ENCODE results near the gene PIPOX. TPM values are rescaled to one million over a fixed set of nuclear protein-coding genes. Genes with fewer than 3 reads are reported as not detected.

Gene PIPOX
- total and polyA plus RNA-seq, 2 donors (not counting 1 experiment from before 2014, with no cell fraction given): 0.20 to 0.83 TPM

DNA sequence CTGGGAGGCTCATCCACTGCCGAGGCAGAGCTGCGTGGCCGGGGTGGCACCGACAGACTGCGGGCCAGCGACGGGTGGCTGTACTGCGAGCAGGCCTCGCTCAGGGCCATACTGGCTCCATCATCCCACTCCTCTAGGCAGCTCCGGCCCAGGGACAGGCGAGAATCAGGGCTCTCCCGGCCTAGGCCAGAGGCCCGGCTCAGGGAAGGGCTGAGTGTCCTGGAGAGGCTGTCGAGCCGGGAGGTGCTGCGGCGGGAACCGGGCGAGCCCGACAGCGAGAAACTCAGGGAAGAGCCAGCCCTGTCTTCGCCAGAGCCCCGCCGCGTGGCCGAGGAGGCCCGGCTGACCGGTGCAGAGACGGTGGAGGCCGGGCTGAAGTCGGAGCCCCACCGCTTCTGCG, 37.4 kb downstream of the PIPOX start:
- Histone ChIP-seq H3K9ac (ENCODE audit: insufficient read depth, low read length) (no peak overlapping the region), H3K4me1 (ENCODE audit: control insufficient read depth, extremely low read depth, insufficient read depth, low read length) (no peaks in the 10 kb centered on the region), H3K4me3 (replicated peaks in 1 of 4; ENCODE audit: control extremely low read depth in 1 of 4, insufficient read depth in 1 of 4, low read depth in 3 of 4, low read length in 4 of 4) (no peak overlapping the region), H3K36me3 (ENCODE audit: control insufficient read depth, insufficient read depth, low read length) (peaks cover 15% of the 10 kb centered on the region), H2AFZ (ENCODE audit: low read length) (no peak overlapping the region), H3K9me3 (ENCODE audit: control insufficient read depth, insufficient read depth, low read depth, low read length) (no peaks in the 10 kb centered on the region), H3K27ac (ENCODE audit: insufficient read depth, low read length) (no peak overlapping the region), H3K79me2 (ENCODE audit: control insufficient read depth, insufficient read depth, low read length) (no peaks in the 10 kb centered on the region), H3K27me3 (ENCODE audit: control insufficient read depth, insufficient read depth, low read length) (no peaks in the 10 kb centered on the region), H3K4me2 (ENCODE audit: extremely low read depth, insufficient read depth, low read length) (no peak overlapping the region), H4K20me1 (ENCODE audit: control insufficient read depth, extremely low read depth, insufficient read depth, low read length) (no peaks in the 10 kb centered on the region)
- no peak for DNase-seq (ENCODE audit: low read depth in 2 of 2)
- TF ChIP-seq EZH2 (IDR thresholded peaks at IDR 0.05; ENCODE audit: low read length, missing control alignments): no peak
- TF ChIP-seq, protein P1, sequence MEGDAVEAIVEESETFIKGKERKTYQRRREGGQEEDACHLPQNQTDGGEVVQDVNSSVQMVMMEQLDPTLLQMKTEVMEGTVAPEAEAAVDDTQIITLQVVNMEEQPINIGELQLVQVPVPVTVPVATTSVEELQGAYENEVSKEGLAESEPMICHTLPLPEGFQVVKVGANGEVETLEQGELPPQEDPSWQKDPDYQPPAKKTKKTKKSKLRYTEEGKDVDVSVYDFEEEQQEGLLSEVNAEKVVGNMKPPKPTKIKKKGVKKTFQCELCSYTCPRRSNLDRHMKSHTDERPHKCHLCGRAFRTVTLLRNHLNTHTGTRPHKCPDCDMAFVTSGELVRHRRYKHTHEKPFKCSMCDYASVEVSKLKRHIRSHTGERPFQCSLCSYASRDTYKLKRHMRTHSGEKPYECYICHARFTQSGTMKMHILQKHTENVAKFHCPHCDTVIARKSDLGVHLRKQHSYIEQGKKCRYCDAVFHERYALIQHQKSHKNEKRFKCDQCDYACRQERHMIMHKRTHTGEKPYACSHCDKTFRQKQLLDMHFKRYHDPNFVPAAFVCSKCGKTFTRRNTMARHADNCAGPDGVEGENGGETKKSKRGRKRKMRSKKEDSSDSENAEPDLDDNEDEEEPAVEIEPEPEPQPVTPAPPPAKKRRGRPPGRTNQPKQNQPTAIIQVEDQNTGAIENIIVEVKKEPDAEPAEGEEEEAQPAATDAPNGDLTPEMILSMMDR (conservative IDR thresholded peaks at IDR 0.05 in 1 of 2, IDR thresholded peaks at IDR 0.05 in 1 of 2; ENCODE audit: low read depth in 1 of 2, low read length in 2 of 2): no peak

DNA sequence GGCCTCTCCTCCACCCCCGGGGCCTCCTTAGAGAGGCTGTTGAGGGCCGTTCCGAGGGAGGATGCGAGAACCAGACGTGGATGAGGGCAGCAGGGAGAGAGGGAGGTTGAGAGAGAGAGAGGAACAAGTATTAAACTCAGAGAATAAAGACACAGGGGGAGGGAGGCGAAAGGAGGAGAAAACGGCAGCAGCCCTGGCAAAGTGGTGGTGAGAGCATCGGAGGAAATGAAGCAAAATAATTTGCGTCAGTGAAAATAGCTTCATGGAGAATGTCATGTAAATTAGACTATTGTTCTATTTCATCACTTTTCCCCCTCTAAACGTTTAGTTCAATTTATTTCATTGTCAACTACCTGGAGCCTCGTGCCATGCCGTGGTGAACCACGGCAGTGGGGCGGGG, 38.0 kb downstream of the PIPOX start:
- Histone ChIP-seq H3K9ac (ENCODE audit: insufficient read depth, low read length) (no peak overlapping the region), H3K36me3 (ENCODE audit: control insufficient read depth, insufficient read depth, low read length) (peaks cover 15% of the 10 kb centered on the region), H3K4me1 (ENCODE audit: control insufficient read depth, extremely low read depth, insufficient read depth, low read length) (no peaks in the 10 kb centered on the region), H3K27me3 (ENCODE audit: control insufficient read depth, insufficient read depth, low read length) (no peaks in the 10 kb centered on the region), H3K27ac (ENCODE audit: insufficient read depth, low read length) (no peak overlapping the region), H3K4me2 (ENCODE audit: extremely low read depth, insufficient read depth, low read length) (no peak overlapping the region), H4K20me1 (ENCODE audit: control insufficient read depth, extremely low read depth, insufficient read depth, low read length) (no peaks in the 10 kb centered on the region), H3K9me3 (ENCODE audit: control insufficient read depth, insufficient read depth, low read depth, low read length) (no peaks in the 10 kb centered on the region), H2AFZ (ENCODE audit: low read length) (no peak overlapping the region), H3K79me2 (ENCODE audit: control insufficient read depth, insufficient read depth, low read length) (no peaks in the 10 kb centered on the region), H3K4me3 (replicated peaks in 1 of 4; ENCODE audit: control extremely low read depth in 1 of 4, insufficient read depth in 1 of 4, low read depth in 3 of 4, low read length in 4 of 4) (no peak overlapping the region)
- no peak for TF ChIP-seq EZH2 (IDR thresholded peaks at IDR 0.05; ENCODE audit: low read length, missing control alignments)
- TF ChIP-seq, protein P1 (conservative IDR thresholded peaks at IDR 0.05 in 1 of 2, IDR thresholded peaks at IDR 0.05 in 1 of 2; ENCODE audit: low read depth in 1 of 2, low read length in 2 of 2): no peak
- no peak for DNase-seq (ENCODE audit: low read depth in 2 of 2)

DNA sequence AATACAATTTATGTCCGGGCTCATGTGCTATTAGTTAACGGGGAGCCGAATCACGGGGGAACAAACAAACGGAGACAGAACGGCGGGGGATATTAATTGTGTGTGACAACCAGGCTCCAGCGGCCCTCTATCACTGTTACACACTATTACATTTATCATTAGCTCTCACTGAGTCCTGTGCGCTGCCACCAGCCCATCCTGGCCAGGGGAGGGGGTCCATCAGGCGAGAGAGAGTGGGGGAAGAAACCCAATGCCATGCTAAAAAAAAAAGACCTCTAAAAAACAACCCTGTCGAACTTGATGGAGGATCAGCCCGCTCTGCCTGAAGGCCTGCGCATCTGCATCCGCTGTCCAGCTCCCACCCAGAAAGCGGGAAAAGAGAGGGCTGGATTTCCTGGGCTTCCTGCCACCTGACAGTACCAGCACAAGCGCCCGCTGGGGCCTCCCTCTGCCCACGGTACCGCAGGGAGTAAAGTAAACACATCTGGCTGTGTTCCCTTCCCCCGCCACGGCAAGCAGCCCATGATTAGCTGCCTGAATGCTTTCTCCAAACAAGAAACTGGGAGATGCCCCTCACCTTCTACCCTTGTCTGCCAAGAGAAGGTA, 41.7 kb downstream of the PIPOX start:
- Histone ChIP-seq H4K20me1 (ENCODE audit: control insufficient read depth, extremely low read depth, insufficient read depth, low read length) (no peaks in the 10 kb centered on the region), H3K9me3 (ENCODE audit: control insufficient read depth, insufficient read depth, low read depth, low read length) (no peaks in the 10 kb centered on the region), H3K9ac (ENCODE audit: insufficient read depth, low read length) (no peak overlapping the region), H3K4me1 (ENCODE audit: control insufficient read depth, extremely low read depth, insufficient read depth, low read length) (no peaks in the 10 kb centered on the region), H3K4me2 (ENCODE audit: extremely low read depth, insufficient read depth, low read length) (no peak overlapping the region), H3K27me3 (ENCODE audit: control insufficient read depth, insufficient read depth, low read length) (no peaks in the 10 kb centered on the region), H3K4me3 (replicated peaks in 1 of 4; ENCODE audit: control extremely low read depth in 1 of 4, insufficient read depth in 1 of 4, low read depth in 3 of 4, low read length in 4 of 4) (no peak overlapping the region), H3K36me3 (ENCODE audit: control insufficient read depth, insufficient read depth, low read length) (peaks cover 19% of the 10 kb centered on the region), H3K27ac (ENCODE audit: insufficient read depth, low read length) (no peak overlapping the region), H2AFZ (ENCODE audit: low read length) (no peak overlapping the region), H3K79me2 (ENCODE audit: control insufficient read depth, insufficient read depth, low read length) (no peaks in the 10 kb centered on the region)
- DNase-seq (ENCODE audit: low read depth in 2 of 2): peak; percentile 26 to 41
- no peak for TF ChIP-seq EZH2 (IDR thresholded peaks at IDR 0.05; ENCODE audit: low read length, missing control alignments)
- TF ChIP-seq, protein P1 (conservative IDR thresholded peaks at IDR 0.05 in 1 of 2, IDR thresholded peaks at IDR 0.05 in 1 of 2; ENCODE audit: low read depth in 1 of 2, low read length in 2 of 2): no peak

All from fibroblast of lung (primary cell).